Kasumi-1 (cell line): Measurements from ENCODE around the gene MAP7.

Source experiments
- DNase-seq, 2 experiments: peaks; one replicate each; lab custom pipeline; 2025; lab: John Stamatoyannopoulos, UW

MAP7 gene

GRCh38 chr6:136564180-136564579, 14.0 kb upstream of the MAP7 start:
- no peak for DNase-seq

- no peak for DNase-seq
Measured at GRCh38 chr6:136563386-136564152, 13.3 kb upstream of the MAP7 start.

- no peak for DNase-seq
Measured at GRCh38 chr6:136562211-136562610, 12.0 kb upstream of the MAP7 start.

GRCh38 chr6:136553166-136553787, 3.1 kb upstream of the MAP7 start:
- DNase-seq, result no peak

GRCh38 chr6:136552054-136552453, 1.8 kb upstream of the MAP7 start:
- no peak for DNase-seq

- DNase-seq, result no peak
Measured at GRCh38 chr6:136551103-136551502, 881 bp upstream of the MAP7 start.

- peak in 1 of 2 experiments; percentile 15 for DNase-seq
Measured at GRCh38 chr6:136550045-136550329, 235 bp downstream of the MAP7 start.

- DNase-seq, result no peak
Measured at GRCh38 chr6:136549300-136550044, 750 bp downstream of the MAP7 start.

- DNase-seq, result no peak
Measured at GRCh38 chr6:136548582-136549299, 1.5 kb downstream of the MAP7 start.

GRCh38 chr6:136547871-136548270, 2.4 kb downstream of the MAP7 start:
- no peak for DNase-seq

GRCh38 chr6:136547336-136547735, 2.9 kb downstream of the MAP7 start:
- peak; percentile 79 to 84 for DNase-seq

GRCh38 chr6:136546331-136546730, 3.9 kb downstream of the MAP7 start:
- no peak for DNase-seq

- no peak for DNase-seq
Measured at GRCh38 chr6:136544326-136544725, 5.9 kb downstream of the MAP7 start.

- no peak for DNase-seq
Measured at GRCh38 chr6:136541395-136541794, 8.8 kb downstream of the MAP7 start.

GRCh38 chr6:136539967-136540652, 10.1 kb downstream of the MAP7 start:
- no peak for DNase-seq

- no peak for DNase-seq
Measured at GRCh38 chr6:136538836-136539235, 11.4 kb downstream of the MAP7 start.

- DNase-seq, result no peak
Measured at GRCh38 chr6:136535880-136536650, 14.2 kb downstream of the MAP7 start.

- no peak for DNase-seq
Measured at GRCh38 chr6:136535017-136535765, 15.0 kb downstream of the MAP7 start.

GRCh38 chr6:136534268-136534667, 16.0 kb downstream of the MAP7 start:
- no peak for DNase-seq

- no peak for DNase-seq
Measured at GRCh38 chr6:136533487-136533886, 16.7 kb downstream of the MAP7 start.
